Spleen (tissue), 7 donors: Measurements from ENCODE around the gene MAP3K5.

Source experiments
- POLR2A ChIP-seq, 3 donors: fragments of 450-650 bp; IDR thresholded peaks; one replicate each; pipeline ENCODE4 v1.5.1; 2017; ENCODE audit warnings: antibody characterized with exemption in 3 of 3, mild to moderate bottlenecking in 1 of 3
- TF ChIP-seq, protein P1 (sequence below), 11 experiments: fragments of 200-600 bp in 7 of 11; fragments of 450-650 bp in 4 of 11; sonication (generic) in 4 of 11; IDR thresholded peaks in 8 of 11; conservative IDR thresholded peaks in 3 of 11; 1 replicate in 7 of 11; 2 replicates in 4 of 11; pipeline versions ENCODE4 v1.4.0 to v1.8.0; 2016 to 2021; ENCODE audit warnings: antibody characterized with exemption in 11 of 11, inconsistent platforms in 4 of 11, mild to moderate bottlenecking in 1 of 11
- donor health status: DM: no; HTN: no; CAD: no; lungs with moderate emphysema.
- donor health status: DM: no; HTN: no; CAD: no.
- donor health status: DM: no; HTN: no; CAD: no.

DNA sequence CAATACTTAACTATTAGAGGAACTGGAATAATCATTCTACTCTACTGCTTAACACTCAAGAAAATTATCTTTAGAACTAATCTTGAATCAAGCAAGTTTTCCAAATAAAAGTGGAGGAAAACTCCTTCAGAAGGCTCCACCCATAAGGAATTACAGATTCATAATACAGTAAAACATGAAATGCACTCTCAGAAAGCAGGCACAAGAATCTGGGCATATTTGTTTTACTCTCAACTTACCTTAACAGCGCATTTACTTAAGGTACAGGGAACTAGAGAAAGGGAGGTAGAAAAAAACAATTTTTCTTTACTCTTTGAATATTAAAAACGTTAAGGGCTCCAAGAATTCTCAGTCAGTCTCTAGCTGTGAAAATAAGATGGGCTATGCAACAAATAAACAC, 140.3 kb downstream of the MAP3K5 start:
- TF ChIP-seq, protein P1, sequence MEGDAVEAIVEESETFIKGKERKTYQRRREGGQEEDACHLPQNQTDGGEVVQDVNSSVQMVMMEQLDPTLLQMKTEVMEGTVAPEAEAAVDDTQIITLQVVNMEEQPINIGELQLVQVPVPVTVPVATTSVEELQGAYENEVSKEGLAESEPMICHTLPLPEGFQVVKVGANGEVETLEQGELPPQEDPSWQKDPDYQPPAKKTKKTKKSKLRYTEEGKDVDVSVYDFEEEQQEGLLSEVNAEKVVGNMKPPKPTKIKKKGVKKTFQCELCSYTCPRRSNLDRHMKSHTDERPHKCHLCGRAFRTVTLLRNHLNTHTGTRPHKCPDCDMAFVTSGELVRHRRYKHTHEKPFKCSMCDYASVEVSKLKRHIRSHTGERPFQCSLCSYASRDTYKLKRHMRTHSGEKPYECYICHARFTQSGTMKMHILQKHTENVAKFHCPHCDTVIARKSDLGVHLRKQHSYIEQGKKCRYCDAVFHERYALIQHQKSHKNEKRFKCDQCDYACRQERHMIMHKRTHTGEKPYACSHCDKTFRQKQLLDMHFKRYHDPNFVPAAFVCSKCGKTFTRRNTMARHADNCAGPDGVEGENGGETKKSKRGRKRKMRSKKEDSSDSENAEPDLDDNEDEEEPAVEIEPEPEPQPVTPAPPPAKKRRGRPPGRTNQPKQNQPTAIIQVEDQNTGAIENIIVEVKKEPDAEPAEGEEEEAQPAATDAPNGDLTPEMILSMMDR (IDR thresholded peaks at IDR 0.05 in 8 of 11, conservative IDR thresholded peaks at IDR 0.05 in 3 of 11) = no peak
- TF ChIP-seq POLR2A (IDR thresholded peaks at IDR 0.05) = no peak
